Left renal cortex interstitium (tissue), 4 donors: Measurements from ENCODE around the gene RPL31. TPM values are rescaled to one million over a fixed set of nuclear protein-coding genes. Genes with fewer than 3 reads are reported as not detected.

Experiments
- DNase-seq, 4 donors: peaks; one replicate each; pipeline ENCODE4 v3.0.0-alpha.2; 2013; ENCODE audit warnings: low read depth in 4 of 4, low spot score in 2 of 4, missing footprints in 1 of 4
- polyA plus RNA-seq, 4 donors: library from polyadenylated mRNA; unstranded; fragments of 120-200 nt; gene quantifications; one replicate each; pipeline ENCODE4 v1.2.1, GENCODE V29; 2013; ENCODE audit not compliant: insufficient read length in 4 of 4

Gene RPL31
- polyA plus RNA-seq: 1,000 to 10,000 TPM; 2,433 to 3,246 (median 2,883) TPM

GRCh38 chr2:101001691-101002561, at the start of gene RPL31:
TSS of gene RPL31 (plus strand) at chr2:101002289. CDS start at chr2:101002702, 413 bp downstream.
- peak; percentile 90 to 96 (median 92) for DNase-seq

- no peak for DNase-seq
These were observed 49.6 kb upstream of the RPL31 start for GRCh38 chr2:100952512-100952911.

GRCh38 chr2:100953406-100954043, 48.6 kb upstream of the RPL31 start:
- DNase-seq: no peak

GRCh38 chr2:100954044-100954420, 48.1 kb upstream of the RPL31 start:
- DNase-seq: no peak

GRCh38 chr2:100955226-100955625, 46.9 kb upstream of the RPL31 start:
- DNase-seq: no peak

GRCh38 chr2:100956081-100956480, 46.0 kb upstream of the RPL31 start:
- no peak for DNase-seq

- no peak for DNase-seq
These were observed 44.0 kb upstream of the RPL31 start for GRCh38 chr2:100957996-100958653.

- no peak for DNase-seq
These were observed 42.7 kb upstream of the RPL31 start for GRCh38 chr2:100959225-100959880.

- DNase-seq: no peak
These were observed 41.4 kb upstream of the RPL31 start for GRCh38 chr2:100960688-100961087.

GRCh38 chr2:100962366-100963025, 39.6 kb upstream of the RPL31 start:
- DNase-seq: no peak

GRCh38 chr2:100963026-100963375, 39.1 kb upstream of the RPL31 start:
- DNase-seq: no peak

GRCh38 chr2:100964222-100964621, 37.9 kb upstream of the RPL31 start:
- no peak for DNase-seq

- DNase-seq: no peak
These were observed 37.4 kb upstream of the RPL31 start for GRCh38 chr2:100964681-100965169.

- DNase-seq: no peak
These were observed 36.5 kb upstream of the RPL31 start for GRCh38 chr2:100965596-100965995.

- no peak for DNase-seq
These were observed 34.4 kb upstream of the RPL31 start for GRCh38 chr2:100967716-100968115.

- no peak for DNase-seq
These were observed 33.6 kb upstream of the RPL31 start for GRCh38 chr2:100968146-100969145.

- DNase-seq: no peak
These were observed 32.1 kb upstream of the RPL31 start for GRCh38 chr2:100969998-100970397.

GRCh38 chr2:100971221-100971620, 30.9 kb upstream of the RPL31 start:
- no peak for DNase-seq

- no peak for DNase-seq
These were observed 29.6 kb upstream of the RPL31 start for GRCh38 chr2:100972452-100972851.
